GM12891 (cell line): ENCODE results near the gene AMHR2.

ENCODE experiments used
- PAX5 ChIP-seq: IDR thresholded peaks from 2 replicates; pipeline ENCODE4 v1.6.1; 2011; ENCODE audit warnings: low read length, moderate library complexity, mild to moderate bottlenecking; ENCODE audit not compliant: insufficient read depth, severe bottlenecking
- POLR2A ChIP-seq: IDR thresholded peaks from 2 replicates; pipeline ENCODE4 v1.6.1; 2011; ENCODE audit warnings: low read depth, low read length, control low read depth
- POLR2AphosphoS5 ChIP-seq: IDR thresholded peaks from 2 replicates; pipeline ENCODE4 v1.6.1; 2011; ENCODE audit warnings: low read depth, low read length, control low read depth

- TF ChIP-seq POLR2A (peak; percentile 33; the same call in 1 of the 2 replicates), PAX5 (no peak), POLR2AphosphoS5 (peak; percentile 39; the same call in 1 of the 2 replicates)
These were observed 55.2 kb downstream of the AMHR2 start for GRCh38 chr12:53478865-53479264.
